HepG2 (cell line): ENCODE measurements around the gene BATF. TPM values are rescaled to one million over a fixed set of nuclear protein-coding genes. Genes with fewer than 3 reads are reported as not detected.

ENCODE experiments used
- ADNP ChIP-seq: sonication (generic); formaldehyde crosslinking; IDR thresholded peaks from 2 replicates; pipeline ENCODE4 v1.4.0; 2020; ENCODE audit warnings: missing genetic modification reagents
- ELF3 ChIP-seq: IDR thresholded peaks from 2 replicates; pipeline ENCODE4 v1.6.1; 2016; ENCODE audit warnings: missing genetic modification reagents, missing compliant biosample characterization
- FOXM1 ChIP-seq: sonication (generic); formaldehyde crosslinking; IDR thresholded peaks from 2 replicates; pipeline ENCODE4 v1.5.0; 2020; ENCODE audit warnings: missing genetic modification reagents
- KLF16 ChIP-seq, 2 experiments: sonication (generic) in 1 of 2; formaldehyde crosslinking in 1 of 2; IDR thresholded peaks; 2 replicates each; pipeline versions ENCODE4 v1.6.1 to v1.8.0; 2016 to 2023; ENCODE audit warnings: missing genetic modification reagents in 2 of 2, missing compliant biosample characterization in 1 of 2
- NFKBIZ ChIP-seq: IDR thresholded peaks from 2 replicates; pipeline ENCODE4 v1.6.1; 2018; ENCODE audit warnings: missing genetic modification reagents, missing compliant biosample characterization
- SAP130 ChIP-seq: IDR thresholded peaks from 2 replicates; pipeline ENCODE4 v1.6.1; 2016; ENCODE audit warnings: low read depth
- SP5 ChIP-seq: IDR thresholded peaks from 2 replicates; pipeline ENCODE4 v1.6.1; 2016; ENCODE audit warnings: low read depth, borderline replicate concordance
- TRIM24 ChIP-seq: sonication (generic); formaldehyde crosslinking; IDR thresholded peaks from 2 replicates; pipeline ENCODE4 v1.8.0; 2022; ENCODE audit warnings: mild to moderate bottlenecking, missing genetic modification reagents
- ZNF160 ChIP-seq: sonication (generic); formaldehyde crosslinking; IDR thresholded peaks from 2 replicates; pipeline ENCODE4 v1.8.0; 2022; ENCODE audit warnings: mild to moderate bottlenecking, inconsistent platforms, missing genetic modification reagents
- ZNF878 ChIP-seq: sonication (generic); formaldehyde crosslinking; IDR thresholded peaks from 2 replicates; pipeline ENCODE4 v1.8.1; 2023; ENCODE audit warnings: mild to moderate bottlenecking, missing genetic modification reagents, moderate library complexity
- polyA plus RNA-seq, 8 experiments: library from polyadenylated mRNA; depleted of rRNA in 3 of 8; stranded (reverse) in 7 of 8; unstranded in 1 of 8; fragments of >200 nt; fragmentation: Illumina TruSeq in 4 of 8; extraction: Trizol in 4 of 8; gene quantifications; 2 replicates each; pipeline versions ENCODE4 v1.2.1 to v1.2.3, GENCODE V29; 2011 to 2016; ENCODE audit warnings: low read depth in 4 of 8, missing spikeins in 1 of 8, mixed read lengths in 1 of 8; ENCODE audit not compliant: insufficient read depth in 1 of 8
- total RNA-seq, 5 experiments: library from RNA; depleted of rRNA; stranded (reverse); fragments of >200 nt; fragmentation: Illumina TruSeq; extraction: Trizol; gene quantifications; 2 replicates each; pipeline ENCODE4 v1.2.3, GENCODE V29; 2016; ENCODE audit warnings: low read depth in 1 of 5
- TF ChIP-seq, protein P1 (sequence below), 2 experiments: fragments of 450-650 bp in 1 of 2; sonication (generic) in 1 of 2; formaldehyde crosslinking; IDR thresholded peaks; 2 replicates each; pipeline versions ENCODE4 v1.5.0 to v1.8.0; 2020 to 2022; ENCODE audit warnings: mild to moderate bottlenecking in 1 of 2, missing genetic modification reagents in 1 of 2
- TF ChIP-seq, protein P2 (sequence below): sonication (generic); formaldehyde crosslinking; IDR thresholded peaks from 2 replicates; pipeline ENCODE4 v1.4.0; 2020; ENCODE audit warnings: mild to moderate bottlenecking, missing genetic modification reagents
- TF ChIP-seq, protein P3 (sequence below): sonication (generic); formaldehyde crosslinking; IDR thresholded peaks from 2 replicates; pipeline ENCODE4 v1.5.1; 2020; ENCODE audit warnings: mild to moderate bottlenecking, missing genetic modification reagents, borderline replicate concordance
- TF ChIP-seq, protein P4 (sequence below): sonication (generic); formaldehyde crosslinking; IDR thresholded peaks from 2 replicates; pipeline ENCODE4 v1.5.0; 2020; ENCODE audit warnings: missing genetic modification reagents
- TF ChIP-seq, protein P5 (sequence below): sonication (generic); formaldehyde crosslinking; IDR thresholded peaks from 2 replicates; pipeline ENCODE4 v1.4.0; 2020; ENCODE audit warnings: missing genetic modification reagents
- TF ChIP-seq, protein P6 (sequence below): sonication (generic); formaldehyde crosslinking; IDR thresholded peaks from 2 replicates; pipeline ENCODE4 v1.5.0; 2020; ENCODE audit warnings: missing genetic modification reagents

Gene BATF
- total and polyA plus RNA-seq, 2 of the 13 experiments (the other 11 are each of a cell fraction or from before 2014, with no cell fraction given): 0.22 to 0.37 TPM

DNA sequence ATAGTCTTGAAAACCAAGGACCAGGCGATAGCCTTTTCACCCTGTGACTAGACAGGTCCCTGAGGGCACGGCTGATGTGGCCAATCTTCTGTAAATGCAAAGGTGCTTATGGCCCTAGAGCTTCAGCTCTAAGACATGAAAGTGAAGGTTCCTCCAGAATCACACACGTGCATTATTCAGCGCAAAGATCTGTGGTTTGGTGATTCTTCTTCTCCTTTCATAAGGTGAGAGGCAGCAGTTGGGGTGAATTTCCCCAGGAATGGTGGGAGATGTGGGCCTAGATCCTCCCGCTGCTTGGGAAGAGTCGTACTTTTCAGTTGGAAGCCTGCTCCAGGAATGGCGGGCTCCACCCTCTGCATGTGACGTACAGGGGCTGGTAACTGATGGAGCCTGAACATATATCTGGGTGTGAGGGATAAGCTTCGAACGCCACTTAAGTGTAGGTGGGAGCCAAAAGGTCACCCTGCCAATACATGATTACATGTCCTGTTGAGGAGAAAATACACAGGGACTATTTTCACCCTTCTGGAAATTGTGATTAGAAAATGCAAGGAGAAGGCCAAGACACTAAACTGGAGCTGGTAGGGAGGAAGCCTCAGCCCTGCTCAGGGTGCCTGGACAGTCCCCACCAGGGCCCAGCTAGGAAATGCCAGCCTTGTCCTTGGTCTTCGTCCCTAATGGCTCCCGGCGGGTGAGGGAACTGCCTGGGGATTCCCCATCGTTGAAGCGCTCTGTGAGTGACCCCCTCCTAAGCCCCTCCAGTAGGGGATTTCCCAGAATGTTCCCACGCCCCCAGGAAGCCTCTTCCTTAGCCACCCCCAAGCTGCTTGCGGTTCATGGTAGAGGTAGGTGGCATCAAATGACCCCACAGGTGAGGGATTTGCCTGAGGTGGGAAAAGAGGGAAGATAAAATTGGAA is 17.6 kb downstream of the BATF start (continued):
- no peak for TF ChIP-seq SP5 (CRISPR knock-in tag)
- no peak; a peak in 1 of 4 replicates for TF ChIP-seq KLF16 (CRISPR knock-in tag; IDR thresholded peaks at IDR 0.05)
- no peak for TF ChIP-seq TRIM24 (CRISPR knock-in tag)
- TF ChIP-seq, protein P1, sequence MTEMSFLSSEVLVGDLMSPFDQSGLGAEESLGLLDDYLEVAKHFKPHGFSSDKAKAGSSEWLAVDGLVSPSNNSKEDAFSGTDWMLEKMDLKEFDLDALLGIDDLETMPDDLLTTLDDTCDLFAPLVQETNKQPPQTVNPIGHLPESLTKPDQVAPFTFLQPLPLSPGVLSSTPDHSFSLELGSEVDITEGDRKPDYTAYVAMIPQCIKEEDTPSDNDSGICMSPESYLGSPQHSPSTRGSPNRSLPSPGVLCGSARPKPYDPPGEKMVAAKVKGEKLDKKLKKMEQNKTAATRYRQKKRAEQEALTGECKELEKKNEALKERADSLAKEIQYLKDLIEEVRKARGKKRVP (CRISPR knock-in tag; IDR thresholded peaks at IDR 0.05): no peak
- no peak for TF ChIP-seq ADNP (CRISPR knock-in tag)
- TF ChIP-seq FOXM1 (CRISPR knock-in tag): no peak
- peak; percentile 28; the same call in 1 of the 2 replicates for TF ChIP-seq SAP130 (CRISPR knock-in tag)
- TF ChIP-seq, protein P2, sequence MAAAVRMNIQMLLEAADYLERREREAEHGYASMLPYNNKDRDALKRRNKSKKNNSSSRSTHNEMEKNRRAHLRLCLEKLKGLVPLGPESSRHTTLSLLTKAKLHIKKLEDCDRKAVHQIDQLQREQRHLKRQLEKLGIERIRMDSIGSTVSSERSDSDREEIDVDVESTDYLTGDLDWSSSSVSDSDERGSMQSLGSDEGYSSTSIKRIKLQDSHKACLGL: no peak
- 0 out of 2 replicates have a peak, but pooled peaks have one; percentile 45 for TF ChIP-seq ZNF878 (CRISPR knock-in tag)
- peak; percentile 92; the same call in 1 of the 2 replicates for TF ChIP-seq NFKBIZ (CRISPR knock-in tag)
- TF ChIP-seq, protein P3, sequence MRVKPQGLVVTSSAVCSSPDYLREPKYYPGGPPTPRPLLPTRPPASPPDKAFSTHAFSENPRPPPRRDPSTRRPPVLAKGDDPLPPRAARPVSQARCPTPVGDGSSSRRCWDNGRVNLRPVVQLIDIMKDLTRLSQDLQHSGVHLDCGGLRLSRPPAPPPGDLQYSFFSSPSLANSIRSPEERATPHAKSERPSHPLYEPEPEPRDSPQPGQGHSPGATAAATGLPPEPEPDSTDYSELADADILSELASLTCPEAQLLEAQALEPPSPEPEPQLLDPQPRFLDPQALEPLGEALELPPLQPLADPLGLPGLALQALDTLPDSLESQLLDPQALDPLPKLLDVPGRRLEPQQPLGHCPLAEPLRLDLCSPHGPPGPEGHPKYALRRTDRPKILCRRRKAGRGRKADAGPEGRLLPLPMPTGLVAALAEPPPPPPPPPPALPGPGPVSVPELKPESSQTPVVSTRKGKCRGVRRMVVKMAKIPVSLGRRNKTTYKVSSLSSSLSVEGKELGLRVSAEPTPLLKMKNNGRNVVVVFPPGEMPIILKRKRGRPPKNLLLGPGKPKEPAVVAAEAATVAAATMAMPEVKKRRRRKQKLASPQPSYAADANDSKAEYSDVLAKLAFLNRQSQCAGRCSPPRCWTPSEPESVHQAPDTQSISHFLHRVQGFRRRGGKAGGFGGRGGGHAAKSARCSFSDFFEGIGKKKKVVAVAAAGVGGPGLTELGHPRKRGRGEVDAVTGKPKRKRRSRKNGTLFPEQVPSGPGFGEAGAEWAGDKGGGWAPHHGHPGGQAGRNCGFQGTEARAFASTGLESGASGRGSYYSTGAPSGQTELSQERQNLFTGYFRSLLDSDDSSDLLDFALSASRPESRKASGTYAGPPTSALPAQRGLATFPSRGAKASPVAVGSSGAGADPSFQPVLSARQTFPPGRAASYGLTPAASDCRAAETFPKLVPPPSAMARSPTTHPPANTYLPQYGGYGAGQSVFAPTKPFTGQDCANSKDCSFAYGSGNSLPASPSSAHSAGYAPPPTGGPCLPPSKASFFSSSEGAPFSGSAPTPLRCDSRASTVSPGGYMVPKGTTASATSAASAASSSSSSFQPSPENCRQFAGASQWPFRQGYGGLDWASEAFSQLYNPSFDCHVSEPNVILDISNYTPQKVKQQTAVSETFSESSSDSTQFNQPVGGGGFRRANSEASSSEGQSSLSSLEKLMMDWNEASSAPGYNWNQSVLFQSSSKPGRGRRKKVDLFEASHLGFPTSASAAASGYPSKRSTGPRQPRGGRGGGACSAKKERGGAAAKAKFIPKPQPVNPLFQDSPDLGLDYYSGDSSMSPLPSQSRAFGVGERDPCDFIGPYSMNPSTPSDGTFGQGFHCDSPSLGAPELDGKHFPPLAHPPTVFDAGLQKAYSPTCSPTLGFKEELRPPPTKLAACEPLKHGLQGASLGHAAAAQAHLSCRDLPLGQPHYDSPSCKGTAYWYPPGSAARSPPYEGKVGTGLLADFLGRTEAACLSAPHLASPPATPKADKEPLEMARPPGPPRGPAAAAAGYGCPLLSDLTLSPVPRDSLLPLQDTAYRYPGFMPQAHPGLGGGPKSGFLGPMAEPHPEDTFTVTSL: peak; percentile 43; the same call in 1 of the 2 replicates
- TF ChIP-seq, protein P4, sequence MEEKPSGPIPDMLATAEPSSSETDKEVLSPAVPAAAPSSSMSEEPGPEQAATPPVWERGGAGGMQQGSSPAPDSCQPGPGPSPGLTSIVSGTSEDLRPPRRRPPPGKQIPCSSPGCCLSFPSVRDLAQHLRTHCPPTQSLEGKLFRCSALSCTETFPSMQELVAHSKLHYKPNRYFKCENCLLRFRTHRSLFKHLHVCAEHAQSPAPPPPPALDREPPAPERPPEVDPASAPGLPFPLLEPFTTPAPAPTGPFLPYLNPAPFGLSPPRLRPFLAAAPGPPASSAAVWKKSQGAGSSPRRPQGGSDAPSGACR (CRISPR knock-in tag): 0 out of 2 replicates have a peak, but pooled peaks have one; percentile 19
- TF ChIP-seq, protein P5, sequence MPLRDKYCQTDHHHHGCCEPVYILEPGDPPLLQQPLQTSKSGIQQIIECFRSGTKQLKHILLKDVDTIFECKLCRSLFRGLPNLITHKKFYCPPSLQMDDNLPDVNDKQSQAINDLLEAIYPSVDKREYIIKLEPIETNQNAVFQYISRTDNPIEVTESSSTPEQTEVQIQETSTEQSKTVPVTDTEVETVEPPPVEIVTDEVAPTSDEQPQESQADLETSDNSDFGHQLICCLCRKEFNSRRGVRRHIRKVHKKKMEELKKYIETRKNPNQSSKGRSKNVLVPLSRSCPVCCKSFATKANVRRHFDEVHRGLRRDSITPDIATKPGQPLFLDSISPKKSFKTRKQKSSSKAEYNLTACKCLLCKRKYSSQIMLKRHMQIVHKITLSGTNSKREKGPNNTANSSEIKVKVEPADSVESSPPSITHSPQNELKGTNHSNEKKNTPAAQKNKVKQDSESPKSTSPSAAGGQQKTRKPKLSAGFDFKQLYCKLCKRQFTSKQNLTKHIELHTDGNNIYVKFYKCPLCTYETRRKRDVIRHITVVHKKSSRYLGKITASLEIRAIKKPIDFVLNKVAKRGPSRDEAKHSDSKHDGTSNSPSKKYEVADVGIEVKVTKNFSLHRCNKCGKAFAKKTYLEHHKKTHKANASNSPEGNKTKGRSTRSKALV: no peak
- TF ChIP-seq, protein P6, sequence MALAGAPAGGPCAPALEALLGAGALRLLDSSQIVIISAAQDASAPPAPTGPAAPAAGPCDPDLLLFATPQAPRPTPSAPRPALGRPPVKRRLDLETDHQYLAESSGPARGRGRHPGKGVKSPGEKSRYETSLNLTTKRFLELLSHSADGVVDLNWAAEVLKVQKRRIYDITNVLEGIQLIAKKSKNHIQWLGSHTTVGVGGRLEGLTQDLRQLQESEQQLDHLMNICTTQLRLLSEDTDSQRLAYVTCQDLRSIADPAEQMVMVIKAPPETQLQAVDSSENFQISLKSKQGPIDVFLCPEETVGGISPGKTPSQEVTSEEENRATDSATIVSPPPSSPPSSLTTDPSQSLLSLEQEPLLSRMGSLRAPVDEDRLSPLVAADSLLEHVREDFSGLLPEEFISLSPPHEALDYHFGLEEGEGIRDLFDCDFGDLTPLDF: no peak
- no peak for TF ChIP-seq ZNF160
- TF ChIP-seq ELF3 (CRISPR knock-in tag): peak; percentile 50; the same call in 1 of the 2 replicates
